HG03025 (cell line): Measurements from ENCODE around the gene SLAMF1.
"Not testable (repeated sequence)": the region's sequence is repeated elsewhere in the genome, so short reads cannot be mapped to it uniquely, and the experiment has no call there.

ENCODE experiments used
- ATAC-seq: cut with Tn5 transposase; IDR thresholded peaks from one replicate; pipeline ENCODE4 v1.9.1; 2021; ENCODE audit warnings: mild to moderate bottlenecking, moderate library complexity; ENCODE audit not compliant: unreplicated experiment, low FRiP score

Gene SLAMF1

DNA sequence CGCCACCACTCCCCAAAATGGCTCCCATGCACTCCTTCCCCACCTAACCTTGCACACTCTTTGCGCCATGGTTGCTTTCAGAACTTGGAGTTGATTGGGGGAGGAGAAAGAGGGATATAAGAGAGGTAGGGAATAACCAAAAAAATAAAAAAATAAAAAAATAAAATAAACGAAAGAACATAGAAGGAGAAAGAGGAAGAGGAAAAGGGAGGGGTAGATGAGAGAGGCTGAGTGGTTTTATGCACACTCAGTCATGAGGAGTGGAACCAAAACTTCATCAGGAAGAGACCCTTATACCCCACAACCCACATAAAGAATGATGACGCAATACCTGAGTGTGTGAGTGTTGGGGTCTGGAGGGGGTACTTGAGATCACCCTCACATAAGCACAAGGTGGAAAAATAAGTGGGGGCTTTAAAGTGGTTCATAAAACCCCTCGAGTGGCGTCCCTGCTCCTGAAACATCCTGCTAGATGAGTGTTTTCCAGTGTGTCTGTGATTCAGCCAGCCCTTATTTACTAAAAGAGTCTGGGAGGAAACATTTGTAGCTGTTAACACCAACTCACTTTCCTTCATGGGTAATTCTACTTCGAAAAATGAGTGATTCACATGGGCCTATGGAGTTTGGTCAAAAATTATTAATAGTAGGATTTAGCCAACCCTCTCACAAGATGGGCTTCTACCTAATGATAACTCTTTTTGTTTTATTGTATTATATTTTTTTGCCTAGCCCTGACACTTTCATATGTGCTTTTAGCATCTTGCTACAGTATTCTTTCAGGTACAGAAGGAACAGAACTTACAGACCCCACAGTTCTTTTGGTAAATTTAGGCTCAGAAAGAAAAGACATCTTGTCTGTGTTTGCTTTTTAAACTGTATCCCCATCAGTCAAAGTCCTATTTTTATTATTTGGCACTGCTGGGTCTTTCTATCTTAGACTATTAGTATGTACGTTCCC is 5.2 kb downstream of the SLAMF1 start:
- ATAC-seq: no peak

DNA sequence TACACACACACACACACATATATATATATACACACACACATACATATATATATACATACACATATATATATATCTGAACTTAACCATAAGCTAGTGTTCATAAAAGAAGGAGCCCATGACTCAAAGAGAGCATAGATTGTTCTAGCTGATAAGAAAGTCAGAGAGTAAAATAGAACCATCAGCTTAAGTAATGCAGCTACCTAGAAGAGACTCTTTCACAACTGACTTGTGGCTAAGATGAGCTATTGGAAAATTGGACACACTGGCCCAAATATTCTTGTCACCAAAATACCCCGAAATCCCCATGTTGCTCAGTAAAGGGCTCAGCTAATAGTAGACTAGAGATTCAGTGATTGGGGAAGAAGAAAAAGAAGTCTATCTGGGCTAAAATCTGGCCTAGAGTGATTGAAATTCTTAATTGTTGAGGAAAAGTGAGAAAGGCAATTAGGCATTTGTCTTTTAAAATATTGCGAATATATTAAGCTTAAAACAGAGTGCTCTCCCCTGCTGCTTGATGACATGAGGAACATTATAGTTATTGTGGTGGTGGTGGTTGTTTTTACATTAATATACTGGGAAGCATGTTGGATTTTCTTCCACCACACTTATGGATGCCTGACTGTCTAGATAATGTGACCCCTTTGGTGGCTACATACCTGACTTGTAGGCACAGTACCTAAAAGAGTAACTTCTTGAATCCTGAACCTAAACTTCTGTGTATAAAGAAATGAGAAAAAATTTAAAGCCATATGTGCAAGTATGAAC is 6.3 kb downstream of the SLAMF1 start:
- no peak for ATAC-seq

DNA sequence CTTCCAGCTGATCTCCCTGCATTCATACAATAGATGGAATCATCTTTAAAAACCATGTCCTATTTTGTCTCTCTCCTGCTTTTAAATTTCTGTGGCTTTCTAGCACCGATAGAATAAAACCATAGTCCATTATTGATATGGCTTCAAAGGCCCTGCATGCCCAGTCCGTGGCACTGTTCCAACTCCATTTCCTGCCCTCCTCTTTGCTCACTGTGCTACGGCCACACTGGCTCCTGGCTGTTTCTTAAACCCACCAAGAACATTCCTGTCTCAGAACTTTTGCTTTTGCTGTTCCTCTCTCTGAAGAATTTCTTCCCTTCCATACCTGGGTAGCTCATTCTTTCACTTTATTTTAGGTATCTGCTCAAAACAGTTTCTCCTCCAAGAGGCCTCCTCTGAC is 7.2 kb downstream of the SLAMF1 start:
- ATAC-seq: no peak

DNA sequence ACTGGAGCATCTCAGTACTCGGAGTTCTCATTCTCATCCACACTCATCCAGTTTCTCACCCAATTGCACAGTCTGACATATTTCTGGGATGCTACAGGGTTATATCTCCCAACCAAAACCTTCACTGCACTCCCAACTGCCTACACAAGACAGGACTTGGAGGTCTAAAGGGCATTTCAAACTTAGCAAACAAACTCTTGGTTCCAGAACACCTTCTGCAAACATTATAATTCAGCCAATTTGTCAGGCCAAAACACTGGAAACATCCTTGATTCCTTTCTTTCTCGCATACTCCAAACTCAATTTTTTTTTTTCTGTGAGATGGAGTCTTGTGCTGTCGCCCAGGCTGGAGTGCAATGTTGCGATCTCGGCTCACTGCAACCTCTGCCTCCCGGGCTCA is 7.9 kb downstream of the SLAMF1 start:
- no peak for ATAC-seq

DNA sequence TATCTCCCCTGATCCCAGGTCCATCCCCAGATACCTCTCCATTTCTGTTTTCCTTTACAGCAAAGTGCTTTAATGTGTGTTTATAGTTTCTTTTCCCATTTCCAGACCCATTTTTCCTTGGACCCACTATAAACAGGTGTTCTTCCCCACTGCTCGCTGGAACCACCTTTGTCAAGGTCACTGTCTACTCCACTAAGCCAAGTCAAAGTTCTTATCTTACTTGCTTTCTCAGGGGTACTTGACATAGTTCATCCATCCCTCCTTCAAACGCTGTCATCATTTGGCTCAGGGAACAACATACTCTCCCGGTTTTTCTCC is 8.3 kb downstream of the SLAMF1 start:
- ATAC-seq: no peak

DNA sequence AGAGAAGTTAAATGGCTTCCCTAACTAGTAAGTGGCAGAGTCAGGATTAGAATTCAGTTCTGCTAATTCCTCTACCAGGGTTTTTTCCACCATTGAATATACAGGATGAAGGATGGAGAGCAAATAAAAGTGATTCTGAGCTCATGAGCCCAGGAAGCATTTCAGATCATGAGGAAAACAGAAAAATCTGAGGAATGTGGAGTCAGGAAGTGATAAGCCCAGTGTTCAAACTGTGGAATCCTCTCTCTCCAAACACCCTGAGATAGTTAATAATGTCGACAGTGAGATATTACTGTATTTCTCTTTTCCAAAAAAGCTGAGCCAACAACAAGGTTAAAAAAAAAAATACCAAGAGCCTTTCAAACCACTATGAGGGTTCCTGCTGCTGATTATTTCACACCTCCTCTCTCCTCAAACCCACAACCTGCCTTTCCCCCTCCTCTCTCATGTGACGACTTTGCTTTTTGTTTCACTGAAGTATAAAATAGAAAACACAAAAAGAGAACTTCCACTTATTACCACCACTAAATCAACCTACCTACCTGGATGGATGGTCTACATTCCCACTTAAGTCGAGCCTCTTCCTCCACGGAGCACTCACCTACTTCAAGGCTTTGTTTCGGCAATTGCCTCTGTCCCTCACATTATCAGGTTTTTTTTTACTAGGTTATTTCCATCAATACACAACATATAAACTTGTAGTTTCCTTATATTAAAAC is 8.9 kb downstream of the SLAMF1 start:
- ATAC-seq: no peak

DNA sequence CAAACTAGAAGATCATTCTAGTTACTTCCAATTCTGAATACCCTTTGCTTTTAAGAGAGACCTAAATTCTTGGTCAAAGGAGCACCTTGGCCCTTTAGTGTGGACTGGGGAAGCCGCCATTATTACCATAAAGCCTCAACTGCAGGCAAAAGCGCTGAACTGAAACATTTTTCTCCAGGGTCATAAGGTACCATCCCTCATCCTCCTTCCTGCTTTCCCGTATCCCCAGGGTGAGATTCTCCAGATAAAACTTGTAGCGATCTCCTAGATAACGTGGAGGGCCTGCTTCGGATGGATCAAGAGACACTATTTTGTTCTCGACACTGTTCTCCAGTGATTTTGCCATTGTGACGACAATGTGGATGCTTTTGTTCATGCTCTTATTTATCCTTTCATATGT is 9.8 kb downstream of the SLAMF1 start:
- ATAC-seq: no peak

DNA sequence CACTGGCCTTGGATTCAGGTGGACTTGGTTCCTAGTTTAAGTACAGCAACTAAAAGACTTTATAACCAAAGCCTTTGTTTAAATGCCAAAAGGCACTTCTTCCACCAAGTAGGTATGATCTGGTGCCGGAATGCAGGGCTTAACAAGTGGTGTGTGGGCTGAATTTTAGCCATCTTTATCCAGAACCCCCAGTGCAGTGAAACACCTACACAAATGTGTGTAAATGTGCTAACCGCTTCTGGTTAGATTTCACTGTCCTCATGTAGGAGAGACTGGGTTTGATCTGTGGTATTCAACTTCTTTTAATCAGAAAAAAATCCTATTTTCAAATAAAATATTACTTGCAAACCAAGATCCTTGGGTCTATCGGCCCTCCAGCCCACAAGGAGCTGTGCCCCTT is 10.3 kb downstream of the SLAMF1 start:
- no peak for ATAC-seq

DNA sequence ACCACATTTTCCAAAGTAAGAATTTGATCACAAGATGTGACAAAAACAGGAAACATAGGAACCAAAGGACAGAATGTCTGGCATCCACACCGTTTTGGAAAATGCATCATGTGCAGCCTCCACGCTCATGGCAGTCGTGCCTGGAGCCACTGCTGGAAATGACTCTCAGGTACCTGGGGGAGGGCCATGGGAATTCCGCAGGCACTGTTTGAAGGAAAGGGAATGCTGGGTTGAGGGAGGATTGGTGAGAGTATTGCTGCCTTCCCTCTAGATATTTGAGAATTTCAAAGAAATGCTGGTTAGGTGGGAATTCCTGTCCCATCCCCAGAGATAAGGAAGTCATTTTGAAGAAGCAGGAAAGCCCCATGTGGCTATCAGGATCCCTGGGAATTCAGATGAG is 10.8 kb downstream of the SLAMF1 start:
- no peak for ATAC-seq

DNA sequence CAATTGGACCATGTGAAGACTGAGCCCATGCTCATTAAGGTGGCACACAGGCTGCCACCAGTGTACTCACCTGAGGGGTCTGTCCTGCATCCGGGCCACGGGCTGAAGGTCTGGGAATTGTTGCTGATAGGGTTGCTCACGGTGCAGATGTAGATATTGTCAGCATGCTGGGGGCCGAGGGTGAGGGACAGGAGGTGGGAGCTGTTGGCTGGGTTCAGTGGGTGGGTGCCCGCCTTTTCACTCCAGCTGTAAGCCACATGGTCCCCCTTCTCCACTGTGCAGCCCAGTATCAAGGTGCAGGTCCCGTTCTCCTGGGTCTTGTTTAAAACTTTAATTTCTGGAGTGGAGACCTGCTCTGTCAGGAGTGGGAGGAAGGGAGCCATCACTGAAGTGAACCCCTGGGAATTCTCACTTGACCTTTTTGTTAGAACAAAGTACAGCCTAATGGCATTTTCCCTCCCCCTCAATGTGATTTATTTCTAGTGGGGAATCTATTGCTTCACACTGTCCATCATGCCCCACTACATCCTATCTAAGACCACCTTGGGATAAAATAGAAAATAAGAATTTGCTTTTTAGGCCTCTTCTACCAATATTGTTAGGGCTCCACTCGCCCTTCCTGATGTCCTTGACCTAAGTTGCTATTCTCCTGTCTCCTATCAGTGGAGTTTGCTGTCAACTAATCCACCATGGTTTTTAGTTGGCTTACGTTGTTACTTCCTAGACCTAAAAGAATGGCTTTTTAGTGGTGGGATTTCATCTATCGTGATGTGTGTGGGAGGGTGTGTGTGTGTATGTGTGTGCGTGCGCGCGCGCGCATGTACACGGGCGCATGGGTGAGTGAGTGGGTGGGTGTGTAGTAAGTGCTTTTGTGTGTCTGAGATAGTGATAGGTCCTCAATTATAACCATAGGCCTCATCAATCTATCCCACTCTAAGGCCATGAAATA is 12.0 kb downstream of the SLAMF1 start:
- no peak for ATAC-seq

DNA sequence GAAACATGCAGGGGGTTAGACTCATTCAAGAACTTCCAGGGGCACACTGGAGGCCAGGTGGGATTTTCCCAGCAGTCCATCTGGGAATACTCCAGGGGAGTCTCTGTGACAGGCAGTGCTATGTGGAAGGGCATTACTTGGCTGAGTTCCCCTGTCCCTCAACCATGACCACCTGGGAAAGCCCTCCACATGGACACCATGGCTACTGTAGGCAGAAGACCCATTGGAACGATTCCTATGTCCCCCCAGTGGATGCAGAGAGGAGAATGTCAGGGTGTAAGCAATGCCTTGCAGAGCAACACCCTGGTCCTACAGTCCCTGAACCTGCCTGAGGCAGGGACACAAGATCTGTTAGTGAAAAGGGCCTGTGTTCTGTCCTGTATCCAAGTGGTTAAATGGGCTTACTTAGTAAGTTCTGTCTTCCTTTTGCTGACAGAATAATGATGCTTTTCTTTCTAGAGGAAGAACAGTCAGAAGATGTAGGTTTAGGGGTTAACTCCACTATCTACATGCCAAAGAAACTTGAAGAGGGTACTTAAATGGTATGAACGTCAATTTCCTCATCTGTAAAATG is 13.4 kb downstream of the SLAMF1 start:
- ATAC-seq: no peak

DNA sequence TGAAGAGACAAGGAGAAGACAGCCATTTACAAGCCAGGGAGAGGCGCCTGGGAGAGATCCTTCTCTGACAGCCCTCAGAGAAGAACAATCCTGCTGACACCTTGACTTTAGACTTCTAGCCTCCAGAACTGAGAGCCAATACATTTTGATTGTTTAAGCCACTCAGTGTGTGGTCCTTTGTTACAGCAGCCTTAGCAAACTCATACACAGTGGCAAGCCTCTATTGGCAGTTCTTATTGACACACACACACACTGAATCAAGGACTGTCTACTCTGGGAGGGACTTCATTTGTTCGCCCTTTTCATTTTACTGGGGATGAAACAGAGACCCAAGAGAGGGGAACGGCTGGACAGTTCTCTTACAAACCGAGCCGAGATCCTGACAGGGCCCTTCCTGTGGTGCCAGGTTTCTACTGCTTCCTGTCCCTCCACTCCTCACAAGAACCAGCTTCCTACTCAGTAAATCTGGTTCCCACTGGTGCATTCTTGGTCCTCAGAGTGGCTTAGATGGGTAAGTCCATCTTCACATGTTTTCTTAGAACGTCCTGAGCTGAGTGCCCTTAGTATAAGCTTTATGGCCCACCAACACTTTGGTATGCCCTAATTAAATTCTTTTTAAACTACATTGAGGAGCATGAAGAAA is 14.7 kb downstream of the SLAMF1 start:
- ATAC-seq: no peak

DNA sequence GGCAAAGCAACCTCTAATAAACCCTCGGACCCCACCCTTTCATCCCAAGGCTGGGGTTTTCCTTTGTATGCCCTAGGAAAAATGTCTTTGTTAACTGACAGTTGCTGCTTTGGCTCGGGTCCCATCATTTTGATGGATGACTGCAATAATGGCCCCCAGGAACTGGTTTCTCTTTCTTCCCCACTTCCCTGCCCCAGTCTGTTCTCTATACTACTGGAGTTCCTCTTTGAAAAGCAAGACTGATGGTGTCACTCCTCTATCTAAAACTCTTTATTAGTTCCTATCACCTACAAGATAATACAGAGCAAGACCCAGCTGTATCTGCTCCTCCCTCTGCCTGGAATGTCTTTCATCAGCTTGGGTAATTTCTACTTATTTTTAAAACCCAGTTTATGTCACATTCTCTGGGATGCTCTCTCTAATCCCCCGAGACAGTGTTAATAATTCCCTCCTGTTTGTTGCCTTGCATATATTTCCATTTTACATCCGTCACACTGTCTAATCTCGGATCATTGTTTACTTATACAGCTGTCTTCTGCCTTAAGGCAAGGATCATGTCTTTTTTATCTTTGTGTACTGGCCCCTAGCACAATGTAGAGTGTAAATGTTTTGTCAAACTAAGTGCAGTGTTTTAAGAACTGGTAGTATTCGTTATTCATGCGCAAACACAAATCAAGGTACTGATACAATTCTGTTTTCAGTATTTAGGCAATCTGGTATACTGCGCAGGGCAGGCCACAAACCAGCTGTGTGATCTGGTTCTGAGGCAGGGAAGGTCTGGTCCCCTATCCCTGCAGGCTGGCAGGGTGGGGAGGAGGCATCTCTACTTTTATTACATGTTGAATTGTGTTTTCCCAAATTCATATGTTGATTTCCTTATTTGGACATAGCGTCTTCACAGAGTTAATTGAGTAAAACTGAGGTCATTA is 16.1 kb downstream of the SLAMF1 start:
- no peak for ATAC-seq

DNA sequence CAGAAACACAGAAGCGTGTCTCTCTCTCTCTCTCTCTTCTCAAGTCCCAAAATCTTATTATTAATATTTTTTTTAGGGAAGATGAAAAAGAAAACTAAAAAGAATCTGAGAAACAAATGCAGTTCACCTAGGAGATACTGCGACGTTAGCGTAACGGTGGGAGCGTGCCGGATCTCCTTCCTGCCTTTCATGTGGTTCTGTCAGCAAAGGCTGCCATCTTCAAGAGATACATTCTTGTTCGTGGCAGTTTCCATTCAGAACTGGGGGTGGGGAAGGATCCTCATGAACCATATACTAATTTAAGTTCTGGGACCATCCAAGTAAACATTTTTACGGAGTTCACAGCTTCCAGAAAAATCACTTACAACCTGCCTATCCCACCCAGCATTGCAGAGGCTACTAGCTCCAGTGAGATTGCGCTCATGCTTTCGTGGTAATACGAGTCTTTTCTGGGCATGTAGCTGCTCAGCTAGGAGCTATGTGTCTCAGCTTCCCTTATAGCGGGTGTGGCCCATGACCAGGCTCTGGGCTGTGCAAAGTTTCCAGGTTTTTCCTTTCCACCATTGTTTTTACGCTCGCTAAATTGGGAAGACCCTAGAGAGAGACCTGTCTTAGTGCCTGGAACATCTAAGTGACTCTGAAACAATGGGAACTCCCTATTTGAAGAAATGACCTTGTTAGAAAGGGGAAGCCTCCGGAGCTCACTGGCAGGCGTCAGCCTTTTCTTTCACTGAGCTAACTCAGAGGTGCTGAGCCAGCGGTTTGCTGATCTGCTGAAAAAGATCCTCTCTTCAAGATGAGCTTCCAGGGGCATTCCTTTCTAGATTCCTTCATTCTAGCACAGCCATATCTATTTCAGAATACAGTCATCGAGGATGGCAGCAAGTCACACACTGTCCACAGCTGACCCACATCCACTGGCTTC is 17.3 kb downstream of the SLAMF1 start:
- no peak for ATAC-seq

DNA sequence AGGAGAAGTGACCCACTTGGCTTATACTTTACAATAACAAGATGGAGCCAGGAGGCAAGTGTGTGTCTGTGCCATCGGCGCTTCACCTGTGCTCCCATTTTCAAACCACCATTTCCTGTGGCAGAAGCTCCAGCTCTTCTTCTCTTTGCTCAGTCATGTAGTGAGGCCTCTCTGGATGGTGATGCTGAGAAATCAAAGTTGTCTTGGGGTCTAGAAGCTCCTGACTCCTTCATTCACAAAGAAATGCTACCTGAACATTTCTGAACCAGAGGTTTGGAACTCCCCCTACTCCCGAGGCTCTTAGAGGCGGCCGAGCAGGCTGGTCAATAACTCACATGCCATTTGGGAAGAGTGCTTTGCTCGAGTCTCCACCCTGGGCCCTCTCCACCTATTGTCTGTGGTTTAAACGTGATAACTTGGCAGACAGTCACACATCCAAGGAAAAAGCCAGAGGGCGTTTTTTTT is 18.0 kb downstream of the SLAMF1 start:
- ATAC-seq: no peak

DNA sequence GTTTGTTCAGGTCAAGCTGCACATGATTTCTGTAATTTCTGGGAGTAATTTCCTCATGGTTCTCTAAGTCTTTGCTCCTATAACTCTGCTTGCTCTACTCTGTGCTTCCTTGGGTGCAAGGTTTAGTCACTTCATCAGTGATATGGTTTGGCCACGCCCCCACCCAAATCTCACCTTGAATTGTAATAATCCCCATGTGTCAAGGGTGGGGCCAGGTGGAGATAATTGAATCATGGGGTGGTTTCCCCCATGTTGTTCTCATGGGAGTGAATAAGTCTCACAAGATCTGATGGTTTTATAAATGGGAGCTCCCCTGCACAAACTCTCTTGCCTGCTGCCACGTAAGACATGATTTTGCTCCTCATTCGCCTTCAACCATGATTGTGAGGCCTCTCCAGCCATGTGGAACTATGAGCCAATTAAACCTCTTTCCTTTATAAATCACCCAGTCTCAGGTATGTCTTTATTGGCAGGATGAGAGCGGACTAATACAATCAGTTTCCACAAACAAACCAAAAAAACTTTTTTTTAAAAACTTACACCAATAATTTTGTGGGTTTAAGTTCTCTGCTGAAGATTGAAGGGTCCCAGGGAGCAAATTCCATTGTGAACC is 19.1 kb downstream of the SLAMF1 start:
- ATAC-seq: not testable (repeated sequence)
